NCI-H2081 (cell line): ENCODE results near the gene BEND3.
"Not testable (repeated sequence)": the region's sequence is repeated elsewhere in the genome, so short reads cannot be mapped to it uniquely, and the experiment has no call there.

Source experiments
- DNase-seq, 2 experiments: peaks; one replicate each; lab custom pipeline; 2025; lab: John Stamatoyannopoulos, UW

The BEND3 gene

GRCh38 chr6:107114926-107115694 is at the start of gene BEND3:
Gene BEND3 (minus strand): TSS chr6:107115515. CDS start chr6:107099285, 16,230 bp downstream.
- peak; percentile 30 to 45 for DNase-seq

GRCh38 chr6:107164299-107164698 is 49.0 kb upstream of the BEND3 start:
- not testable (repeated sequence) for DNase-seq

GRCh38 chr6:107161521-107161920 is 46.2 kb upstream of the BEND3 start:
- no peak for DNase-seq

GRCh38 chr6:107156617-107157016 is 41.3 kb upstream of the BEND3 start:
- DNase-seq: no peak

GRCh38 chr6:107154801-107155160 is 39.5 kb upstream of the BEND3 start:
- no peak for DNase-seq

GRCh38 chr6:107154131-107154800 is 39.0 kb upstream of the BEND3 start:
- peak; percentile 20 to 52 for DNase-seq

- DNase-seq: peak; percentile 22 to 56
Measured at GRCh38 chr6:107152638-107153430, 37.5 kb upstream of the BEND3 start.

- no peak for DNase-seq
Measured at GRCh38 chr6:107144666-107145065, 29.4 kb upstream of the BEND3 start.

GRCh38 chr6:107144014-107144413 is 28.7 kb upstream of the BEND3 start:
- no peak for DNase-seq

- DNase-seq: no peak
Measured at GRCh38 chr6:107140581-107140980, 25.3 kb upstream of the BEND3 start.

GRCh38 chr6:107136324-107136723 is 21.0 kb upstream of the BEND3 start:
- DNase-seq: not testable (repeated sequence)

GRCh38 chr6:107135048-107135680 is 19.8 kb upstream of the BEND3 start:
- not testable (repeated sequence) for DNase-seq

GRCh38 chr6:107132330-107132954 is 17.1 kb upstream of the BEND3 start:
- DNase-seq: peak; percentile 1 to 7

GRCh38 chr6:107129370-107129925 is 14.1 kb upstream of the BEND3 start:
- no peak for DNase-seq

- no peak for DNase-seq
Measured at GRCh38 chr6:107128577-107128976, 13.3 kb upstream of the BEND3 start.

- DNase-seq: no peak
Measured at GRCh38 chr6:107128175-107128574, 12.9 kb upstream of the BEND3 start.

GRCh38 chr6:107125771-107126170 is 10.5 kb upstream of the BEND3 start:
- DNase-seq: no peak

GRCh38 chr6:107124934-107125348 is 9.6 kb upstream of the BEND3 start:
- DNase-seq: no peak

GRCh38 chr6:107123501-107123900 is 8.2 kb upstream of the BEND3 start:
- DNase-seq: no peak

GRCh38 chr6:107122748-107123147 is 7.4 kb upstream of the BEND3 start:
- no peak for DNase-seq

GRCh38 chr6:107121964-107122495 is 6.7 kb upstream of the BEND3 start:
- DNase-seq: no peak
